NCI-H82 treated with DMSO at 0.1 percent for 48 hours (cell line): ENCODE measurements around the gene PLEKHH2.

Source experiments
- DNase-seq: peaks from one replicate; lab custom pipeline; 2025; ENCODE audit not compliant: unreplicated experiment; lab: John Stamatoyannopoulos, UW

Gene PLEKHH2

GRCh38 chr2:43758739-43759138 is 121.7 kb downstream of the PLEKHH2 start:
- no peak for DNase-seq

GRCh38 chr2:43759195-43759594 is 122.1 kb downstream of the PLEKHH2 start:
- no peak for DNase-seq

GRCh38 chr2:43762286-43762685 is 125.2 kb downstream of the PLEKHH2 start:
- DNase-seq, result no peak

- no peak for DNase-seq
Observed at GRCh38 chr2:43763091-43763490, 126.0 kb downstream of the PLEKHH2 start.

GRCh38 chr2:43764086-43764705 is 127.1 kb downstream of the PLEKHH2 start:
- DNase-seq, result no peak

- DNase-seq, result no peak
Observed at GRCh38 chr2:43766006-43766405, 128.9 kb downstream of the PLEKHH2 start.

GRCh38 chr2:43773876-43774613 is 137.0 kb downstream of the PLEKHH2 start, which contains the start of gene DYNC2LI1:
Gene DYNC2LI1, plus strand, starts transcription at chr2:43774039. Its CDS starts 100 bp downstream, at chr2:43774139.
- DNase-seq, result peak; percentile 79

GRCh38 chr2:43774617-43775016 is 137.6 kb downstream of the PLEKHH2 start:
- DNase-seq, result no peak

- no peak for DNase-seq
Observed at GRCh38 chr2:43776324-43776723, 139.3 kb downstream of the PLEKHH2 start.

- no peak for DNase-seq
Observed at GRCh38 chr2:43777306-43777926, 140.4 kb downstream of the PLEKHH2 start.

GRCh38 chr2:43778233-43778632 is 141.2 kb downstream of the PLEKHH2 start:
- no peak for DNase-seq

- no peak for DNase-seq
Observed at GRCh38 chr2:43787895-43788294, 150.8 kb downstream of the PLEKHH2 start.

- DNase-seq, result no peak
Observed at GRCh38 chr2:43788646-43789045, 151.6 kb downstream of the PLEKHH2 start.

- no peak for DNase-seq
Observed at GRCh38 chr2:43790147-43790546, 153.1 kb downstream of the PLEKHH2 start.

- DNase-seq, result no peak
Observed at GRCh38 chr2:43791035-43791765, 154.1 kb downstream of the PLEKHH2 start.

- no peak for DNase-seq
Observed at GRCh38 chr2:43792653-43793052, 155.6 kb downstream of the PLEKHH2 start.

GRCh38 chr2:43794956-43795355 is 157.9 kb downstream of the PLEKHH2 start:
- DNase-seq, result no peak

GRCh38 chr2:43796206-43796605 is 159.1 kb downstream of the PLEKHH2 start:
- no peak for DNase-seq

- peak; percentile 8 for DNase-seq
Observed at GRCh38 chr2:43798300-43798699, 161.2 kb downstream of the PLEKHH2 start.

GRCh38 chr2:43800894-43801293 is 163.8 kb downstream of the PLEKHH2 start:
- no peak for DNase-seq

- no peak for DNase-seq
Observed at GRCh38 chr2:43802135-43802534, 165.1 kb downstream of the PLEKHH2 start.
